Heart left ventricle (tissue), 16 donors: ENCODE data around the gene SLC9B2. TPM values are rescaled to one million over a fixed set of nuclear protein-coding genes. Genes with fewer than 3 reads are reported as not detected.

ENCODE experiments used
- ATAC-seq, 4 donors: fragments of 200-7000 bp; cut with Tn5 transposase; one replicate each; pipeline ENCODE4 v1.9.1; 2020 to 2022; ENCODE audit warnings: moderate library complexity in 4 of 4, mild to moderate bottlenecking in 3 of 4, moderate number of reproducible peaks in 1 of 4
- DNase-seq, 5 donors: peaks; one replicate each; pipeline ENCODE4 v3.0.0-alpha.2; 2020
- H3K27ac ChIP-seq, 12 donors: fragments of 200-600 bp; sonication (generic) in 4 of 12; one replicate each; pipeline versions ENCODE4 v1.5.0 to v1.8.0; 2016 to 2022; ENCODE audit warnings: mild to moderate bottlenecking in 2 of 12
- H3K27me3 ChIP-seq, 9 donors: fragments of 200-600 bp; sonication (generic) in 2 of 9; one replicate each; pipeline versions ENCODE4 v1.5.1 to v1.8.0; 2016 to 2022; ENCODE audit warnings: mild to moderate bottlenecking in 3 of 9
- H3K36me3 ChIP-seq, 9 donors: fragments of 200-600 bp; sonication (generic) in 2 of 9; one replicate each; pipeline versions ENCODE4 v1.5.0 to v1.8.0; 2018 to 2022; ENCODE audit warnings: mild to moderate bottlenecking in 2 of 9
- H3K4me1 ChIP-seq, 12 donors: fragments of 200-600 bp; sonication (generic) in 4 of 12; one replicate each; pipeline versions ENCODE4 v1.5.0 to v1.8.0; 2016 to 2022; ENCODE audit warnings: mild to moderate bottlenecking in 3 of 12
- H3K4me3 ChIP-seq, 12 donors: fragments of 200-600 bp; sonication (generic) in 4 of 12; one replicate each; pipeline versions ENCODE4 v1.5.0 to v1.8.0; 2017 to 2022; ENCODE audit warnings: mild to moderate bottlenecking in 9 of 12, moderate library complexity in 4 of 12
- H3K9me3 ChIP-seq, 12 donors: fragments of 200-600 bp; sonication (generic) in 4 of 12; one replicate each; pipeline versions ENCODE4 v1.5.0 to v1.8.0; 2016 to 2022; ENCODE audit warnings: mild to moderate bottlenecking in 1 of 12
- CTCF ChIP-seq, 12 donors: fragments of 200-600 bp; sonication (generic) in 4 of 12; IDR thresholded peaks; one replicate each; pipeline versions ENCODE4 v1.5.0 to v1.8.0; 2018 to 2022; ENCODE audit warnings: antibody characterized with exemption in 12 of 12, mild to moderate bottlenecking in 5 of 12
- POLR2A ChIP-seq, 2 donors: fragments of 450-650 bp; IDR thresholded peaks; one replicate each; pipeline ENCODE4 v1.6.1; 2017; ENCODE audit warnings: antibody characterized with exemption in 2 of 2, mild to moderate bottlenecking in 2 of 2, moderate library complexity in 2 of 2
- WGBS, 4 donors: extraction: QIAGEN DNeasy Blood & Tissue Kit in 2 of 4; methylation state at CpG; one replicate each; pipeline versions ENCODE4 v1.1.5 to v1.1.7; 2013 to 2018; 5-methylcytosine and 5-hydroxymethylcytosine counted together
- intact Hi-C, 10 donors: fragments of 100-400 bp; cut with DNase I; formaldehyde crosslinking; loops; one replicate each; pipeline versions ENCODE4 v1.11.1 to v1.14.2; 2022
- polyA plus RNA-seq, 2 donors: library from polyadenylated mRNA; stranded (reverse); fragments of 200-250 nt; gene quantifications; one replicate each; pipeline ENCODE4 v1.2.3, GENCODE V29; 2013
- total RNA-seq, 9 donors: library from RNA; depleted of rRNA in 2 of 9; stranded (reverse); fragments of >200 nt in 2 of 9; fragmentation: NEBNext Ultra II Directional in 3 of 9; extraction: Animal tissue kit (Norgen Biotek cat#: 25700) in 3 of 9; gene quantifications; one replicate each; pipeline versions ENCODE4 v1.1.0 to v1.2.4, GENCODE V29; 2016 to 2023
- donor health status: ischemic (EF 13 %, LVEDD 7.1; RV severe dilation, severe dysfunction).
- donor health status: healthy with polysubstance abuse.
- donor health status: DM: no; HTN: yes; CAD: no.
- donor health status: DM: no; HTN: no; CAD: no.
- donor health status: ischemic (EF 25% LVEDD 6.9; RV normal size, moderate dysfunction).
- donor health status: ischemic (EF 25% LVEDD 5.7; RV mildly dilated, moderate dysfunction).
- donor health status: healthy.
- donor health status: DM: yes; HTN: yes; CAD: no.
- donor health status: ischemic (EF 35%, LVEDD 5.7; RV mildly dilated, moderate dysfunction).
- donor health status: nonischemic (EF 11% LVEDD 7.7; RV severe dilation, severe dysfunction).
- donor health status: DM: yes; HTN: yes; CAD: no.
- donor health status: PGD.
- donor health status: ischemic (EF 29% LVEDD 5.4; RV normal size, mild dysfunction).
- donor health status: nonischemic (EF 23%, LVEDD 6.1; RV moderate dilation, normal function).

The SLC9B2 gene
- total and polyA plus RNA-seq, 11 donors = 1.4 to 7.1 (median 4.6) TPM

DNA sequence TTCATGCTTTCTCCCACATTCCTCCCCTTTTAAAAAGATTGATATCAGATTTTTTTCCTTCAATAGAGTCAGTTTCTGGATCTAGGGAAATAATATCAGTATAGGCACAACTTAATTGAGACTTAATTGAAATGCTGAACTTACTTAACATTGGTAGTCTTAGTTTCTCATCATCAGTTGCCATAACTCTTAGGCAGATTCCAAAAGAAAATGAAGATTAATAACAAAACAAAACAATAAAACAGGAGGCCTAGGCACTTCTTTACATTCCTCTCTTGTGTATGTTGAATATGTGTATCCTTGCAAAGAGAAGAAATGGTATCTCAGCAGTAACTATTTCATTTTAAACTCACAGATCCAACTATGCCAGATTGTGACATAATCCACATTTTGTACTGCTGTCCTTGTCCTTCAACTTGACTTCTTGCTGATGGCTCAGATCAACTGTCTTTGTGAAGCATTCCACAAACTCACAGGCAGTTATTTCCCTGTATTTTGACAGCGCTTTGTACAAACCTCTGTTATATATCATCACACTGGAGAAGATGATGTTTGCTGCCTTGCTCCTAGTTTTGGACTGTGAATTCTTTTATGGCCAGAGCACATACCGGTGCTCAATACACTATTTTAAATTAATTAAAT lies 9.1 kb upstream of the SLC9B2 start:
- intact Hi-C loops = loop anchor here in 2 of 10 donors (5.0 to 10.0 kb wide), 2 partner anchors 471 to 638 kb away; no protein-coding TSS in a partner anchor
- Histone ChIP-seq H3K27ac (no peak overlapping the region), H3K4me3 (no peak overlapping the region), H3K27me3 (no peaks in the 10 kb centered on the region), H3K9me3 (no peaks in the 10 kb centered on the region), H3K4me1 (no peaks in the 10 kb centered on the region), H3K36me3 (peaks cover 0 to 100% (median 59%) of the 10 kb centered on the region in 9 donors)
- DNase-seq = no peak
- no peak for TF ChIP-seq CTCF (IDR thresholded peaks at IDR 0.05)
- WGBS, 4 donors = 93 to 99% (median 98%) methylated on average over 2 of the region's 2 CpGs
- ATAC-seq = no peak

- peaks cover 0 to 60% (median 14%) of the 10 kb centered on the region in 9 donors for H3K36me3 ChIP-seq
- no peak overlapping the region for H3K27ac ChIP-seq
- intact Hi-C loops = loop anchor here in 2 of 10 donors (5.0 to 10.0 kb wide), 2 partner anchors 212 to 465 kb away; partner anchors contain the start of gene CISD2 (in 1 of the 2)
- no peak for DNase-seq
- no peak for TF ChIP-seq CTCF (IDR thresholded peaks at IDR 0.05)
- no peak for TF ChIP-seq POLR2A (IDR thresholded peaks at IDR 0.05)
- H3K4me3 ChIP-seq = no peak overlapping the region
- 94 to 100% (median 97%) methylated on average over 1 of the region's 1 CpG for WGBS, 4 donors
- H3K4me1 ChIP-seq = peaks cover 0 to 23% (median 7%) of the 10 kb centered on the region in 12 donors
- H3K9me3 ChIP-seq = no peaks in the 10 kb centered on the region
- no peaks in the 10 kb centered on the region for H3K27me3 ChIP-seq
- ATAC-seq = no peak
Observed at GRCh38 chr4:103079621-103080020, 3.1 kb upstream of the SLC9B2 start.

DNA sequence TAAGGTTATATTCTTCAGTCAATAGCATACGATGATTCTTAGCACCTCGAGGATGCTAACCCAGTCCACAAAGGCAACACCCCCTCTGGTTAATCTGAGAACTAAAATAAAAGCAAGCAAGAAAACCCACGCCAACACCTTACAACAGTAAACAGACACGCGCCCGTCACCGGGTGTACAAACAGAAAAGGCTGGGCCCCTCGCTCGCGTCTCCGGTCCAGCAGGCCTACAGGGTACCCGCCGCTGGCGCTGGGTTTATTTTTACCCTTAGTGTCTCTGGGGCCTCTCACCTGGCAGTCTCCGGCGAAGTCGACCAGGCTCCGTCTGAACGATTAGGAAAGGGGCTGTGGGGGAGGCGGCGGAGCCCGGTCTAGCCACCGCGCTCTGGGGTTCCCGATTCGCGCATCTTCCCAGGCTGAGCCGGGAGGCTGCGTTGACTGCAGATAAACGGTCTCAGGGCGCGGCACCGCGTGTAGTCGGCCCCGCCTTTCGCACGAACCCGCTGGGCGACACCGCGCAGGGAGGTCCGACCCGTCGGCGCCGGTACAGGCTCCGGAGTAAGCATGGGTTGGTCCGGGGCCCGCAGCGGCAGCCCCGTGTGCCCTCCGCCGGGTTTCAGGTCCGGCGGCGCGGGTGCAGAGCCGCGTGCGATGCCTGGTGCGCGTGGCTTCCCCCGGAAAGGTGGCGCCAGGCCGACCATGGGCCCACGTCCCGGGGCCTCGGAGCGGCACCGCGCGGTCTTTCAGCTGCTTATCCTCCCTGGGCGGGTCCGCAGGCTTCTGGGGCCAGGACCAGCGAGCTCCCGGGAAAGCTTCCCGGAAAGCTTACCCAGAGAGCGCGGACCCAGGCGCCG lies 441 bp downstream of the SLC9B2 start:
- H3K4me1 ChIP-seq = peaks cover 0 to 24% (median 7%) of the 10 kb centered on the region in 12 donors
- ATAC-seq = peak; percentile 65 to 95 (median 92)
- peaks cover 0 to 29% (median 9%) of the 10 kb centered on the region in 9 donors for H3K36me3 ChIP-seq
- intact Hi-C loops = loop anchor here in 1 of 10 donors (5.0 kb wide), 1 partner anchor 209 kb away; the partner anchor contains the start of gene CISD2
- H3K9me3 ChIP-seq = no peaks in the 10 kb centered on the region
- 0 to 1% (median 0%) methylated on average over 46 to 82 of the region's 82 CpGs for WGBS, 4 donors
- peak overlapping the region; percentile 46 to 89 (median 73) for H3K4me3 ChIP-seq
- H3K27ac ChIP-seq = peak overlapping the region; percentile 62 to 90 (median 82)
- TF ChIP-seq CTCF (IDR thresholded peaks at IDR 0.05) (peak in 2 of 12 donors; percentile 5 to 7), POLR2A (IDR thresholded peaks at IDR 0.05) (peak in 1 of 2 donors; percentile 25)
- DNase-seq = peak; percentile 61 to 86 (median 77)
- no peaks in the 10 kb centered on the region for H3K27me3 ChIP-seq
